ENCODE measurements around the gene FANCL. TPM values are rescaled to one million over a fixed set of nuclear protein-coding genes. Genes with fewer than 3 reads are reported as not detected.

FANCL gene
- total RNA-seq, 1 experiment from 2014 or later: 25.7 TPM

GRCh38 chr2:58109481-58109880 is 131.6 kb downstream of the FANCL start:
- Histone ChIP-seq H3K36me3 (ENCODE audit: control insufficient read depth, insufficient read depth, low read length) (no peaks in the 10 kb centered on the region), H3K27ac (ENCODE audit: low read length) (no peak overlapping the region), H3K27me3 (ENCODE audit: control insufficient read depth, insufficient read depth, low read length) (no peaks in the 10 kb centered on the region), H3K9me3 (ENCODE audit: control insufficient read depth, insufficient read depth, low read depth, low read length) (no peaks in the 10 kb centered on the region), H3K4me1 (ENCODE audit: control insufficient read depth, insufficient read depth, low read length) (no peaks in the 10 kb centered on the region; the same call in 1 of the 2 replicates), H3K4me3 (ENCODE audit: low read depth in 2 of 2, low read length in 2 of 2) (no peak overlapping the region)
- in situ Hi-C loops (cut with HindIII; ENCODE audit: low pct_unique_long_range_greater_than_20kb, low sequenced_read_pairs) (no loop called here), intact Hi-C loops (cut with micrococcal nuclease; ENCODE audit: unreplicated experiment) (no loop called here)
- CTCF ChIA-PET: no interaction called here
- TF ChIP-seq POLR2AphosphoS5 (IDR thresholded peaks at IDR 0.05; ENCODE audit: low read depth, low read length) (no peak), TCF7L2 (IDR thresholded peaks at IDR 0.05; ENCODE audit: low read depth, low read length) (no peak), CTCF (IDR thresholded peaks at IDR 0.05) (no peak), SIN3A (IDR thresholded peaks at IDR 0.05; ENCODE audit: borderline replicate concordance, insufficient read depth, low read depth, low read length) (no peak), REST (IDR thresholded peaks at IDR 0.05; ENCODE audit: insufficient read depth in 1 of 2, low read depth in 2 of 2, low read length in 1 of 2) (no peak)
- no TSS peak for BruUV-seq (replicated peaks)
- POLR2A ChIA-PET: no interaction called here
- ATAC-seq (no peak), DNase-seq (ENCODE audit: low read depth, low spot score) (no peak)

Other genes with a start within 250 kb of the FANCL start
- 39.6 TPM for gene VRK2, start 194.5 kb downstream of the FANCL start, total RNA-seq (2021; ENCODE audit: unreplicated experiment)